ENCODE data around the gene ZNF324B. TPM values are rescaled to one million over a fixed set of nuclear protein-coding genes. Genes with fewer than 3 reads are reported as not detected.
"Not testable (repeated sequence)": the region's sequence is repeated elsewhere in the genome, so short reads cannot be mapped to it uniquely, and the experiment has no call there.

Gene ZNF324B
- total RNA-seq, 6 experiments from 2014 or later = 3.8 to 5.9 (median 4.7) TPM

- Mint-ChIP-seq H3K36me3 (ENCODE audit: low read depth) (peaks cover 87% of the 10 kb centered on the region), H3K4me1 (ENCODE audit: low read depth) (no peaks in the 10 kb centered on the region; the same call in 1 of the 2 replicates), H3K9me3 (peaks cover 78% of the 10 kb centered on the region), H3K27me3 (ENCODE audit: insufficient read depth) (peaks cover 2% of the 10 kb centered on the region; the same call in 1 of the 2 replicates), H3K27ac (no peak overlapping the region), H3K4me3 (no peak overlapping the region)
- no peak for DNase-seq
- TF ChIP-seq CTCF (IDR thresholded peaks at IDR 0.05) = no peak
Observed at GRCh38 chr19:58429745-58430144, 21.7 kb upstream of the ZNF324B start.

DNA sequence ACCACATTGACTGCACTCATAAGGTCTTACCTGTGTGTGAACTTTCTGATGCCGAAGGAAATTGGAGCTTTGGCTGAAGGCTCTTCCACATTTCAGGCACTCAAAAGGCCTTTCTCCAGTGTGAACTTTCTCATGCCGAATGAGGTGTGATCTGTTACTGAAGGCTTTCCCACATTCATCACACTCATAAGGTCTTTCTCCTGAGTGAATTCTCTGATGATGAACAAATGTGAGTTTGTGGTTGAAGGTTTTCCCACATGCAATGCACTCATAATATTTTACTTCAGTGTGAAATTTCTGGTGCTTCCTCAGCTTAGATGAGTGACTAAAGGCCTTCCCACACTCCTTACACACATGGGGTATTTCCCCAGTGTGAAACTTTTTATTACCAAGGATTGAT, 17.2 kb upstream of the ZNF324B start:
- Mint-ChIP-seq H3K27me3 (ENCODE audit: insufficient read depth) (peaks cover 5% of the 10 kb centered on the region), H3K36me3 (ENCODE audit: low read depth) (peaks cover 95% of the 10 kb centered on the region), H3K4me3 (no peak overlapping the region), H3K27ac (no peak overlapping the region), H3K4me1 (ENCODE audit: low read depth) (peaks cover 9% of the 10 kb centered on the region), H3K9me3 (peaks cover 98% of the 10 kb centered on the region)
- DNase-seq = no peak
- no peak for TF ChIP-seq CTCF (IDR thresholded peaks at IDR 0.05)

GRCh38 chr19:58439576-58440554, 11.6 kb upstream of the ZNF324B start, which contains the start of gene ZNF132:
Gene ZNF132 (minus strand): TSS chr19:58440153. CDS start chr19:58439821, 332 bp downstream.
- peak within 1 kb of the TSS; percentile 97 for H3K27ac Mint-ChIP-seq
- DNase-seq = peak; percentile 99
- H3K27me3 Mint-ChIP-seq (ENCODE audit: insufficient read depth) = peaks cover 13% of the 10 kb centered on the region
- TF ChIP-seq CTCF (IDR thresholded peaks at IDR 0.05) = no peak
- peak within 1 kb of the TSS; percentile 93 for H3K4me3 Mint-ChIP-seq
- peaks cover 67% of the 10 kb centered on the region for H3K36me3 Mint-ChIP-seq (ENCODE audit: low read depth)
- peaks cover 72% of the 10 kb centered on the region for H3K9me3 Mint-ChIP-seq
- peaks cover 20% of the 10 kb centered on the region for H3K4me1 Mint-ChIP-seq (ENCODE audit: low read depth)

DNA sequence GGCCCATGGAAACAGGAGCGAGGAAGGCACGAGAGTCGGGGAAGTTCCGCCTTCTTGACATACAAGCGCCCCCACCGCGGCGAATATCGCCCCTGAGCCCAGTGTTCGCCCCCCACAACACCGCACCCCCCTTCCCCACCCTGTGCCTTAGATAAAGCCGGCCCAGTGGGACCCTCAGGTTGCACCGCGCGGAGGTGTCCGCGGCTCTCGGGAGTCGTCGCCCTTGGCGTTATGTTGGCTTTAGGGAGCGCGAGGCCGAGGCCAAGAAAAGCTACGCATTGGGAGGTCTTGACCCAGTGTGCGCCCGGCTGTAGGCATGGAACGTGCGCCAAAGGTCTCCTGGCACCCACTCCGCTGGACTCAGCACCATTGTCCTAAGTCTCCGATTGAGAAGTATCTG, 10.9 kb upstream of the ZNF324B start:
- no peak for TF ChIP-seq CTCF (IDR thresholded peaks at IDR 0.05)
- H3K4me3 Mint-ChIP-seq = peak overlapping the region; percentile 93
- peaks cover 20% of the 10 kb centered on the region for H3K4me1 Mint-ChIP-seq (ENCODE audit: low read depth)
- peaks cover 13% of the 10 kb centered on the region for H3K27me3 Mint-ChIP-seq (ENCODE audit: insufficient read depth)
- peaks cover 60% of the 10 kb centered on the region for H3K36me3 Mint-ChIP-seq (ENCODE audit: low read depth)
- H3K9me3 Mint-ChIP-seq = peaks cover 65% of the 10 kb centered on the region
- peak overlapping the region; percentile 97 for H3K27ac Mint-ChIP-seq
- no peak for DNase-seq

- H3K36me3 Mint-ChIP-seq (ENCODE audit: low read depth) = peaks cover 40% of the 10 kb centered on the region
- not testable (repeated sequence) for H3K4me3 Mint-ChIP-seq, H3K27ac Mint-ChIP-seq, DNase-seq
- H3K9me3 Mint-ChIP-seq = peaks cover 47% of the 10 kb centered on the region
- peaks cover 15% of the 10 kb centered on the region for H3K27me3 Mint-ChIP-seq (ENCODE audit: insufficient read depth)
- peaks cover 19% of the 10 kb centered on the region for H3K4me1 Mint-ChIP-seq (ENCODE audit: low read depth)
Observed at GRCh38 chr19:58442986-58443385, 8.4 kb upstream of the ZNF324B start.

GRCh38 chr19:58448860-58449259, 2.6 kb upstream of the ZNF324B start:
- H3K4me3 Mint-ChIP-seq; H3K27ac Mint-ChIP-seq; H3K27me3 Mint-ChIP-seq (ENCODE audit: insufficient read depth); DNase-seq: not testable (repeated sequence)
- peaks cover 18% of the 10 kb centered on the region for H3K36me3 Mint-ChIP-seq (ENCODE audit: low read depth)
- peaks cover 25% of the 10 kb centered on the region for H3K4me1 Mint-ChIP-seq (ENCODE audit: low read depth)
- peaks cover 27% of the 10 kb centered on the region for H3K9me3 Mint-ChIP-seq

- H3K4me1 Mint-ChIP-seq (ENCODE audit: low read depth) = peaks cover 25% of the 10 kb centered on the region
- H3K4me3 Mint-ChIP-seq; DNase-seq; H3K27me3 Mint-ChIP-seq (ENCODE audit: insufficient read depth); H3K27ac Mint-ChIP-seq: not testable (repeated sequence)
- H3K36me3 Mint-ChIP-seq (ENCODE audit: low read depth) = peaks cover 27% of the 10 kb centered on the region
- peaks cover 27% of the 10 kb centered on the region for H3K9me3 Mint-ChIP-seq
Observed at GRCh38 chr19:58449980-58450379, 1.4 kb upstream of the ZNF324B start.

Measured in HFFc6 (cell line).